Mesodermal cell (in vitro differentiated cells): ENCODE results near the gene TREM1.

Experiments
- H3K27ac ChIP-seq: 2 replicates; pipeline ENCODE4 v1.7.0; 2013; ENCODE audit warnings: mild to moderate bottlenecking, low read depth, low read length, moderate library complexity; ENCODE audit not compliant: severe bottlenecking
- H3K36me3 ChIP-seq: 2 replicates; pipeline ENCODE4 v1.7.1; 2013; ENCODE audit warnings: mild to moderate bottlenecking, low read length, moderate library complexity; ENCODE audit not compliant: control insufficient read depth, insufficient read depth
- H3K4me1 ChIP-seq: one replicate; pipeline ENCODE4 v1.7.1; 2013; ENCODE audit warnings: mild to moderate bottlenecking, low read length; ENCODE audit not compliant: insufficient read depth, control insufficient read depth, poor library complexity, severe bottlenecking
- H3K4me3 ChIP-seq: 2 replicates; pipeline ENCODE4 v1.7.0; 2013; ENCODE audit warnings: low read length, control low read depth, mild to moderate bottlenecking; ENCODE audit not compliant: insufficient read depth, poor library complexity, severe bottlenecking; ENCODE audit errors: extremely low read depth
- H3K9me3 ChIP-seq: 2 replicates; pipeline ENCODE4 v1.7.1; 2013; ENCODE audit warnings: mild to moderate bottlenecking, low read length, moderate library complexity; ENCODE audit not compliant: control insufficient read depth
- WGBS, 2 experiments: methylation state at CpG; one replicate each; pipeline ENCODE4 v1.1.5; 2013; ENCODE audit warnings: missing lambda C conversion rate in 2 of 2; ENCODE audit not compliant: insufficient coverage in 2 of 2; 5-methylcytosine and 5-hydroxymethylcytosine counted together

The TREM1 gene

DNA sequence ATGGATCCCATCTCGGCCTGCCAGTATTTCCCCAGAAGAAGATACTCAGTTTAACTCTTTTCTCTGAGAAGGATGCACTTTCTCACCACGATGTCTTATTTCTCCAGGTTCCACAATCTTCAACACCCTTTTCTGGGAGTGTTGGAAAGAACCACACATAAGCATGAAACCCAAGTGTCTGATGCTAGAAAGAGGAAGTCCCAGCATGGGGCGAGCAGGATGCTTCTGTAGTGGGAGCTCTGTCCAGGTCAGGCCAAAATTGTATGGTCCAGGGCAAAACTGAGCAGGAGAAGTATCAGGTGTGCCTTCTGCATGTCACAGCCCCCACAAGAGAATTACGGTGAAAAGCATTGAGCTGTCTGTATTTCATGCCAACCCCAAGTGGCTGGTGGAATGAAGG, 11.0 kb downstream of the TREM1 start:
- H3K9me3 ChIP-seq, result no peaks in the 10 kb centered on the region
- H3K4me1 ChIP-seq, result no peaks in the 10 kb centered on the region
- WGBS, 2 experiments, result 80 to 90% methylated on average over 4 of the region's 4 CpGs
- H3K4me3 ChIP-seq, result no peak overlapping the region
- no peak overlapping the region for H3K27ac ChIP-seq
- H3K36me3 ChIP-seq, result no peaks in the 10 kb centered on the region

GRCh38 chr6:41274256-41274655, 12.2 kb downstream of the TREM1 start:
- no peaks in the 10 kb centered on the region for H3K4me1 ChIP-seq
- H3K4me3 ChIP-seq, result no peak overlapping the region
- no peaks in the 10 kb centered on the region for H3K36me3 ChIP-seq
- no peaks in the 10 kb centered on the region for H3K9me3 ChIP-seq
- no CpG with 5 or more reads among the region's 2 CpGs for WGBS, 2 experiments
- H3K27ac ChIP-seq, result no peak overlapping the region

DNA sequence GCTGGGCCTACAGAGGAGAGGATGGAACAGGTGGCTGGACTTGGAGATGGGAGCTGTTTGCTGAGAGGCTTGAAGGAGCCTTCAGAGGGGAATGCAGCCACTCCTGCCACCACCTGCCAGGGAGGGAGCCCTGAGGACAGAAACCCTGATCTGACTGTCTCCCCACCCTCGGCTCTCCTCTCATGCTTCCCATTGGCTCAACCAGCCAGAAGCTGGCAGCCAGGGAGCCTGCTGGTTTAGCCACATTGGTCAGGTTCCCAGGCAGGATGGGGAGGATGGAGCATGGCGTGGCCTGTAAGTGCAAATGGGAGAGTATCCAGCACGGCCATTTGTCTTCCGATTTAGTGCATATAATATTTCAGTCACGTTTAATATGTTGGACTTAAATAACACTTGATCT, 12.8 kb downstream of the TREM1 start:
- 60 to 80% methylated on average over 1 to 2 of the region's 5 CpGs for WGBS, 2 experiments
- H3K27ac ChIP-seq, result no peak overlapping the region

DNA sequence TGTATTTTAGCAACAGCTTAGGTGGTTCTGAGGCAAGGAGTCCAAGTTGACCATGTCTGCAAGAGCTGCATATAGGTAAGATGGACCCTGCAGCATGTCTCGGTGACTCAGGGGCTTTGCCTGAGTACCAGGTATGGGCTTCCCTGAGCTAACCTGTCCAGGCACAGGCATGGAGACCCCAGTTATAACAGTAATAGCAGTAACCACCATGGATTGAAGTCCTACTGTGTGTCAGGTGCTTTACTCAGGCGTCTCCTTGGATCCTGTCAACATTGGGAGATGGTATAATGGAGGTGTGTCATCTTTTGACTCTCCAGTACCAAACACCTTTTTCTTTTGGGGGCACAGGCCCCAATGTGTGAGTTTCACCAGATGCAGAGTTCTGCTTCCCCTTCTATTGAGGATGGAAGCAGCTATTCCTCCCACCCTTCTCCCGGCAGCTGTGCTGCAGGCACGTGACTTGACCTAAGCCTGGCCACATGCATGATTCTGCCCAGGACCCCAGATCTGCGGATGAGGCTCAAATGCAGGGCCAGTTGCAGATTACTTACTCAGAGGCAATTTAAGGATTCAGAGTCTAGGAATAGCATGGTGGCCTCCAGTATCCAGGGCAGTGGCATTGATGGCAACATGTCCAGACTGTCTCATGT, 13.8 kb downstream of the TREM1 start:
- no peaks in the 10 kb centered on the region for H3K9me3 ChIP-seq
- H3K4me1 ChIP-seq, result no peaks in the 10 kb centered on the region
- no peak overlapping the region for H3K27ac ChIP-seq
- no peak overlapping the region for H3K4me3 ChIP-seq
- 95 to 100% methylated on average over 4 to 5 of the region's 5 CpGs for WGBS, 2 experiments
- H3K36me3 ChIP-seq, result no peaks in the 10 kb centered on the region

More for the DNA sequence above, 12.8 kb downstream of the TREM1 start:
- H3K9me3 ChIP-seq, result no peaks in the 10 kb centered on the region
- H3K4me3 ChIP-seq, result no peak overlapping the region
- no peaks in the 10 kb centered on the region for H3K4me1 ChIP-seq
- H3K36me3 ChIP-seq, result no peaks in the 10 kb centered on the region

- Histone ChIP-seq H3K36me3 (no peaks in the 10 kb centered on the region), H3K4me3 (no peak overlapping the region), H3K27ac (no peak overlapping the region), H3K4me1 (no peaks in the 10 kb centered on the region), H3K9me3 (no peaks in the 10 kb centered on the region)
- WGBS, 2 experiments, result 83 to 84% methylated on average over 7 of the region's 7 CpGs
Measured at GRCh38 chr6:41271901-41272395, 14.5 kb downstream of the TREM1 start.

DNA sequence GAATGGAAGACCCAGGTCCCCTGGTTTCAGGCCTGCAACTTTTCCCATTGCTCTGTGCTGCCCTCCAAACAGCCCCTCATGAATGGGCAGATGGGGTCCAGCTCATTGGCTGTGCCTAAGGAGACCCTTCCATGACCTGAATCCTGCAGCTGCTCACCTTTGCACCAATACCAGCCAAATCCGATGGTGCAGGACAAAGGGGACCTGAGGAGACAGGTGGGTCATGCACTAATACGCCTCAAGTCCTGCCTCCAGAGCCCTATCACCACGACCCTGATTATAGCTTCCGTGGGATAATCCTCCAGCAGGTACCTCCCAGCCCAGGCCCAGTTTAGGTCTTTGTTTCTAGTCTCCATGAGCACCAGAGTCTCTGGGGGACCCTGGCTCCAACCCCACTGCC, 16.8 kb downstream of the TREM1 start:
- Histone ChIP-seq H3K4me1 (no peaks in the 10 kb centered on the region), H3K9me3 (no peaks in the 10 kb centered on the region), H3K36me3 (no peaks in the 10 kb centered on the region), H3K27ac (no peak overlapping the region), H3K4me3 (no peak overlapping the region)
- 85 to 86% methylated on average over 4 of the region's 4 CpGs for WGBS, 2 experiments

DNA sequence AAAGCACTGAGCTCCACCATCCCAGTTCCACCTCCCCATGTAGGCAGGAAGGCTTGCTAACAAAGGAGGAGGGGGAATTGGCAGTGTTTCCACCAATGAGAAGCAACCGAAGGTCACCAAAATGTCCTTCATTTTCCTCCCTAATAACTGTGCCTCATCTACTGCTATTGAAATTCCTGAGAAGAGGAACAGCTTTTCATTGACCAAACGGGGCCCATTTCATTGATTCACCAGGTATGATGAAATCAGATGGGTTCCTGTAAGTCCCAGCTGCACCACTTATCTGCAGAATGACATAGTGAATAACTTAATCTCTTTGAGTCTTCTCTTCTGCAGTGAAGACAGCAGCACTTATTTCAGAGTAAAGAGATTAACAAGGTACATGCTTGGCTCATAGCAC, 17.3 kb downstream of the TREM1 start:
- no peak overlapping the region for H3K27ac ChIP-seq
- H3K36me3 ChIP-seq, result no peaks in the 10 kb centered on the region
- H3K4me1 ChIP-seq, result no peaks in the 10 kb centered on the region
- no peaks in the 10 kb centered on the region for H3K9me3 ChIP-seq
- 75 to 86% methylated on average over 1 to 2 of the region's 2 CpGs for WGBS, 2 experiments
- no peak overlapping the region for H3K4me3 ChIP-seq

GRCh38 chr6:41268478-41268877, 18.0 kb downstream of the TREM1 start:
- no peaks in the 10 kb centered on the region for H3K4me1 ChIP-seq
- no peak overlapping the region for H3K4me3 ChIP-seq
- no peaks in the 10 kb centered on the region for H3K9me3 ChIP-seq
- no peaks in the 10 kb centered on the region for H3K36me3 ChIP-seq
- no peak overlapping the region for H3K27ac ChIP-seq

DNA sequence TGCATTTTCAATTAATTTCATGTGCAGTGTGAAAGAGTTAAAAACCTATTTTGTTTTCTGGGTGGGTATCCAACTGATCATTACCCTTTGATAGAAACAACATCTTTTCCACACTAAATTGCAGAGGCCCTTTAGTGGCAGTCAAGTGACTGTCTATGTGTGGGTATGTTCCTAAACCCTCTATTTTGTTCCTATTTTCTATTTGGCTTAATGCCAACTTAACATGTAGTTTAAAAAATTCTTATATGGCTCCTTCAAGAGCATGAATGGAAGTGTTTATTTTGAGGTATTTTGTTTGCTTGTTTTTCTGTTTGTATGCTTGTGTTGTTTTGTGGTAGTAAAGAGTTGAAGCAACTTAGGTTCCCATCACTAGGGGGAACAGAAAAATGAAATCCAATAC, 19.9 kb downstream of the TREM1 start:
- no peak overlapping the region for H3K4me3 ChIP-seq
- no peaks in the 10 kb centered on the region for H3K36me3 ChIP-seq
- no peak overlapping the region for H3K27ac ChIP-seq
- no peaks in the 10 kb centered on the region for H3K4me1 ChIP-seq
- H3K9me3 ChIP-seq, result peaks cover 3% of the 10 kb centered on the region

GRCh38 chr6:41263267-41263666, 23.2 kb downstream of the TREM1 start:
- no peak overlapping the region for H3K27ac ChIP-seq
- WGBS, 2 experiments, result no CpG with 5 or more reads among the region's 1 CpG
- no peak overlapping the region for H3K4me3 ChIP-seq
- peaks cover 3% of the 10 kb centered on the region for H3K9me3 ChIP-seq
- H3K36me3 ChIP-seq, result no peaks in the 10 kb centered on the region
- H3K4me1 ChIP-seq, result no peaks in the 10 kb centered on the region

GRCh38 chr6:41262401-41262800, 24.1 kb downstream of the TREM1 start:
- WGBS, 2 experiments, result 71 to 83% methylated on average over 1 to 2 of the region's 2 CpGs
- no peak overlapping the region for H3K4me3 ChIP-seq

More at GRCh38 chr6:41262401-41262800, 24.1 kb downstream of the TREM1 start:
- Histone ChIP-seq H3K9me3 (peaks cover 3% of the 10 kb centered on the region), H3K4me1 (peaks cover 4% of the 10 kb centered on the region), H3K36me3 (no peaks in the 10 kb centered on the region), H3K27ac (no peak overlapping the region)
